Superior temporal gyrus (tissue), 1 donor: ENCODE results near the gene C14orf132.

Source experiments
- DNase-seq: peaks from one replicate; pipeline ENCODE4 v3.0.0-alpha.2; 2016; ENCODE audit errors: extremely low spot score

The C14orf132 gene

GRCh38 chr14:96118391-96118790, 79.2 kb downstream of the C14orf132 start:
- DNase-seq, result no peak

GRCh38 chr14:96119947-96120346, 80.8 kb downstream of the C14orf132 start:
- DNase-seq, result no peak

DNA sequence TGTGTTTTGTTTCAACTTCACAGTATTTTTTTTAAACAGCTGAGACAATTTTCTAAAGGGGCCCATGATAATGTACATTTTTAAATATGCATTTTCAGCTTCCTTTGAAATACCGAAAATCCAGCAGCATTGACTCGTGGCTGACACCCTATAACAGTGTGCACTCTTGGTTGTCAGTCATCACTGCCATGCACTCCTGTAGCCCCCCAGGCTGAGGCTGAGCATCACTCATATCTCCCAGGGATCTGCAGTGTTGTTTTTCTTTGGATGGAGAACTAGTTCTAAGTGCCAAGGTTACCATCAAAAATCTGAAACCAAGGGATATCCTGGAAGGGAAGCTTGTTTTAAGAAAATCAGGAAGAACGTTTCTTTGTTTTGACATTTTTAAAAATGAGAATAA, 81.2 kb downstream of the C14orf132 start:
- DNase-seq, result no peak

DNA sequence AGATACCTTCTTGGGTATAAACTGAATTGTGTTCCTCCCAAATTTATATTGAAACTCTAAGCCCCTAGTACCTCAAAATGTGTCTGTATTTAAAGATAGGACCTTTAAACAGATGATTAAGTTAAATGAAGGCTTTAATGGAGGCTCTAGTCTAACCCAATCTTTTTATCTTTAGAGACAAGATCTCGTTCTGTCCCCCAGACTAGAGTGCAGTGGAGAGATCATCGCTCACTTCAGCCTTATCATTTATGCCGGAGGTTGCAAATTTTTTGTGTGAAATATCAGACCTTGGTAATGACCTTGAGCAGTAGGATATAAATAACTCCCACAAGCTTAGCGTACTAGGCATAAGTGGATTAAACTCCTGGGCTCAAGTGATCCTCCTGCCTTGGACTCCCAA, 81.8 kb downstream of the C14orf132 start:
- DNase-seq, result no peak

GRCh38 chr14:96121660-96122395, 82.7 kb downstream of the C14orf132 start:
- DNase-seq, result no peak

DNA sequence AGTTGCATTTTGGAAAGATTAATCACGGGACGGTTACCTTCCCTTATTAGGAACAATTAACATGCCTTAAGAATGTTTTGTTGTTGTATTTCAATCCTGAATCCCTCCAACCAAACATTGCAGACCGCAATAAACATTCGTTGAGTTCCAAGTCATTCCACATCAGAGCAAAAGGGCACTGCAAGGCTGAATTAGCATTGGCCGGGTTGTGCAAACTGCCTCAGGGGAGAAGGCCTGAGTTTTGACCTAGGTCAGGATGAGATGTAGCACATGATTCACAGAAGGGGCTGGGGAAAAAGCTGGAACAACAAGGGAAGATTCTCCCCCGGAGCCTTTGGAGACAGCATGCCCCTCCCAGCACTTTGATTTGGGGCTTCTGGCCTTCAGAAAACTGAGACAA, 83.3 kb downstream of the C14orf132 start:
- DNase-seq, result no peak

GRCh38 chr14:96125536-96125935, 86.4 kb downstream of the C14orf132 start:
- no peak for DNase-seq

DNA sequence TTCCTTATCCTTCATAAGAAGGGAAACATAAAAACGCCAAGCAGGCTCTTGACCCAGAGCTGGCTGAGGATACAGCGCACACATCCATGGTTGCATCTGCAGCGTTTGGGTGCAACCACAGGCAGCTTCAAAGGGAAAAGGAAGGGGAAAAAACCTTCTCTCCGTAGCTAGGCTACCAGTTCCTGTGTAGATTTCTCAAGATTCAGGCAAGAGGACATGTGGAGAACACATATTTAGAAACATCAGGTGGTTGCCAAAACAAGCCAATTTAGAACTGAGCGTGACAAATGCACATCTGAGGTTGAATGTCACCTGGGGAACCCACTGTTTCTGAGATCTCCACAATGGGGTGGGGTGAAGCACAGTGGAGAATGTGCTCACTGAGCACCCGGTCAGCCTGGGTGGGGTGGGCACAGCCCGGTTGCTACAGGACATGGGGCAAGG, 87.2 kb downstream of the C14orf132 start:
- no peak for DNase-seq

GRCh38 chr14:96126783-96127271, 87.7 kb downstream of the C14orf132 start:
- no peak for DNase-seq

GRCh38 chr14:96129128-96129736, 90.1 kb downstream of the C14orf132 start:
- DNase-seq, result no peak

DNA sequence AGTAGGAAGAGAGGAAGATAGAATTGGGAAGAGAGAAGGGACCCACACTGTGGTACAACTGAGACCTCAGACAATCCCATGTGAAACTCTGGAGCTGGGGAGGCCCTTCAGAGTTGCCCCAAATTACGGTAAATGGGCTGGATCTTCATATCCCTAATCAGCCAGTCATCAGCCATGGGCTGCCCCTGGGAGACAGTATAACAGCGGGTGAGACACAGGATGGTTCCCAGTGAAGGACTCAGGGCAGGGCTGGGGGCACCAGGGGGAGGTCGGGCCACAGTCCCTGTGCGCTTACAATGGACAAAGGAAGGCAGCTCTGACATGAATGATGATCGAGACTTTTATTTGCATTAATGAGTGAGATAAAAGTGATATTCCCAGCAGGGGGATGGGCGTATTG, 91.2 kb downstream of the C14orf132 start:
- no peak for DNase-seq

- no peak for DNase-seq
Measured at GRCh38 chr14:96130854-96131253, 91.7 kb downstream of the C14orf132 start.

- DNase-seq, result no peak
Measured at GRCh38 chr14:96131836-96132235, 92.7 kb downstream of the C14orf132 start.

DNA sequence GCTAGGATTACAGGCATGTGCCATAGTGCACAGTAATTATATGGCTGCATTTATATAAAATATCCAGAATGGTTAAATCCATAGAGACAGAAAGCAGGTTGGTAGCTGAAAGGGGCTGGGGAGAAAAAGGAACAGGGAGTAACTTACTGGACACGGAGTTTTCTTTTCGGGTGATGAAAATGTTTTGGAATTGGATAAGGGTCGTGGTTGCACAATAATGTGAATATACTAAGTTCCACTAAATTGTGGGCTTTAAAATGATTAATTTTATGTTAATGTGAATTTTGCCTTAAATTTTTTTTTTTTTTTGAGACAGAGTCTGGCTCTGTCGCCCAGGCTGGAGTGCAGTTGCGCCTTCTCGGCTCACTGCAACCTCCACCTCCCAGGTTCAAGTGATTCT, 95.3 kb downstream of the C14orf132 start:
- no peak for DNase-seq

DNA sequence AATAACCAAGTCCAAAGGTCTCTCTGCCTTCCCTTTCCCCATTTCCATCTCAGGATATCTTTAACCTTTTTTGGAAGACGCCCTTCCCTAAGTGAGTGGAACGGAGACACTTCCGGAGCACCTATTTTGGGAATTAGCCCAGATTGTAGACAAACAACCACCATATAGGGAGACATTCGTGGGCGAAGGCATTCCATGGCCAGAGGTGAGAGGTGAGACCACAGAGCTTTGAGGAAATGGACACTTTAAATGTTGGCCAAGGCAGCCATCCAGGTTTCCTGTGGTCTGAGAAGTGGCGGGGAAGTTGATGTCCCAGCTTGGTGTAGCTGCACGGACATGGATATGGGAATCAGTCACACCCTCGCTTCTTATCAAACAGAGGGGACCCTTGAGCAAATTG, 96.1 kb downstream of the C14orf132 start:
- no peak for DNase-seq

DNA sequence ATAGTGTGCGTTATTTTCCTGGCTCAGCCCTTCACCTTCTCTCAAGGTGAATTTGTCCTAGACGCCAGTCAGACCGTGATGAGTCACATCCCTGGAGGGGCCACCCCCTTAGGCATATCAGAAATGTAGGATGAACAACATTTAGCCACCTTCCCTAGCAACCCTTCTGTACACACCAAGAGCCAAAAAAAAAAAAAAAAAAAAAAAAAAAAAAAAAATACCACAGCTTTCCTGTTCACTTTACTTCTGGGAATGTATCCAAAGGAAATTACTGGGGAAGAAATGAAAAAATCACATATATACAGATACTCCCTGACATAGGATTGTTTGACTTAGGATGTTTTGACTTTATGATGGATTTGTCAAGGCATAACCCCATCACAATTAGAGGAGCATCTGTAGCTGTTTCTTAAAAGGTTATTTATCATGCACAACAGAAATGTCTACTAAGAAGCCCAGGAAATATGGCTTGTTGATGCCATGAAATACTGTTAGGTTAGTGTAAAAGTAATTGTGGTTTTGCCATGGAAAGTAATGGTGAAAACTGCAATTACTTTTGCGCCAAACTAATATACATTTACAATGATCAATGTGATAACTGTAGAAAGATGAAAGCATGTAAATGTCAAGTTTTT, 97.3 kb downstream of the C14orf132 start:
- no peak for DNase-seq

GRCh38 chr14:96138241-96138640, 99.1 kb downstream of the C14orf132 start:
- DNase-seq, result no peak

DNA sequence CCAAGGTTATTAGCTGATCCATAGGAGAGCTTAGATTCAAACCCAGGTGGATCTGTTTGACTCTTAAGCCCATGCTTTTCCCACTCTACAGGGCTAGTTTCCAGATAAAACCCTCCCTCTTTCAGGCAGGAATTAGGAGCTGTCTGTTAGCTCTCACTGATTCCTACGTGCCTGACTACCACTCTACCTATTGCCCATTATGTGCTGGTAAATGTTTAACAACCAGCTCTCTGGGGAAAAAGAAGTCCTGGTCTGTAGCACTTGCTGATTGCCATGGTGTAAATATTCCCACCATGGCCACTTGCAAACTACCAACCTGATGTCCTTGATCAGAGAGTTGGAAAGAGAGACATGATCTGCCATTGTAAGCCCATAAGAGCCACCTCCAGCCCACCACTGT, 100.0 kb downstream of the C14orf132 start:
- no peak for DNase-seq

DNA sequence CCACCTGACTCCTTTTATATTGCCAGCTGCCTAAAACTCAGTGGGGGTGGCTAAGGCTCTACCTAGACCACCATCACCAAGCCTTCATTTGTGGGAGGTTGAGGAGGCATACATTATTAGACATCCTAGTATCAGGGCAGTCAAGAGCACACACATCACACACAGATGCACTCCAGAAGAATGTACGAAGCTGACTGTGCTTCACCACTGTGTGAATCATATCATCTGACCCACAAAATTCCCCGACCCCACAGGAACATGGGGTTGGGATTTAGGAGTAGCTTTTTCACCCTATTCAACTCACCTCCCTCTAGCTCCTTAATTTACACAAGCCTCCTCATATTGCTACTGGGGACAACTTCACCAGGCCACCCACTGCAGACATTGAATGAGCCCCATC, 100.7 kb downstream of the C14orf132 start:
- no peak for DNase-seq

DNA sequence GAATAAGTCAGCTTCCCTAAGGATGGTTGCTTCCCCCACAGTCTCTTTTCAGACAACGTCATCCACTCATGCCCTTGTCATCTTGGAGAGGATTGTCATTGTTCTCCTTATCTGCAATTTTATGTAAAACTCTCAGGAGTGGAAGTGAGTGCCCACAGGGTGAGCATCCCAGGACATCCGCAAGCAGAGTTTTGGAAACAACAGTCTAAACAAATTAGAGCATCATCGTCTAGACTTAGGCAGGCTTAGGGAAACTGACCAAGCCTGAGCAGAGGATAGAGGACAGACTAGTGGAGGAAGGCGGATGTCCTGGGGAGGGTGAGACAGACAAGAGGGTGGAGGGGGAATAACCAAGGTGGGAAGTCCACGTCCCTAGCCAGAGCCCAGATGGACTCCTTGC, 101.8 kb downstream of the C14orf132 start:
- DNase-seq, result no peak
